HepG2 (cell line): ENCODE results near the gene ZNF446. TPM values are rescaled to one million over a fixed set of nuclear protein-coding genes. Genes with fewer than 3 reads are reported as not detected.

Experiments
- ARHGAP35 ChIP-seq: sonication (generic); formaldehyde crosslinking; IDR thresholded peaks from 2 replicates; pipeline ENCODE4 v1.9.0; 2022; ENCODE audit warnings: mild to moderate bottlenecking, inconsistent platforms, moderate library complexity, missing genetic modification reagents, borderline replicate concordance
- CEBPB ChIP-seq: IDR thresholded peaks from 2 replicates; pipeline ENCODE4 v1.6.1; 2011; ENCODE audit warnings: low read depth, low read length, improper control_type of control experiment, borderline replicate concordance
- CREB3 ChIP-seq: sonication (generic); formaldehyde crosslinking; IDR thresholded peaks from 2 replicates; pipeline ENCODE4 v1.5.0; 2020; ENCODE audit warnings: missing genetic modification reagents
- NR3C1 ChIP-seq: sonication (generic); formaldehyde crosslinking; IDR thresholded peaks from 2 replicates; pipeline ENCODE4 v1.4.0; 2020; ENCODE audit warnings: missing genetic modification reagents
- PBX3 ChIP-seq: sonication (generic); formaldehyde crosslinking; IDR thresholded peaks from 2 replicates; pipeline ENCODE4 v1.8.1; 2023; ENCODE audit warnings: missing genetic modification reagents, inconsistent platforms, borderline replicate concordance
- RBFOX2 ChIP-seq: fragments of 200-400 bp; formaldehyde crosslinking; IDR thresholded peaks from 2 replicates; pipeline ENCODE4 v1.6.1; 2017; ENCODE audit warnings: low read depth, mild to moderate bottlenecking, low read length
- REL ChIP-seq: sonication (generic); formaldehyde crosslinking; conservative IDR thresholded peaks from 2 replicates; pipeline ENCODE4 v1.8.0; 2022; ENCODE audit warnings: mild to moderate bottlenecking, missing genetic modification reagents, moderate library complexity
- TAF1 ChIP-seq: sonication (generic); formaldehyde crosslinking; IDR thresholded peaks from 2 replicates; pipeline ENCODE4 v1.4.0; 2020; ENCODE audit warnings: missing genetic modification reagents
- THAP9 ChIP-seq: sonication (generic); formaldehyde crosslinking; IDR thresholded peaks from 2 replicates; pipeline ENCODE4; 2020; ENCODE audit warnings: missing genetic modification reagents, mild to moderate bottlenecking, borderline replicate concordance
- YY1 ChIP-seq: IDR thresholded peaks from 2 replicates; pipeline ENCODE4 v1.6.1; 2011; ENCODE audit warnings: low read length, low read depth, moderate library complexity, mild to moderate bottlenecking; ENCODE audit not compliant: insufficient read depth, insufficient replicate concordance
- ZBTB10 ChIP-seq: sonication (generic); formaldehyde crosslinking; IDR thresholded peaks from 2 replicates; pipeline ENCODE4 v1.4.0; 2020; ENCODE audit warnings: missing genetic modification reagents, borderline replicate concordance
- ZNF121 ChIP-seq: sonication (generic); formaldehyde crosslinking; IDR thresholded peaks from 2 replicates; pipeline ENCODE4 v1.5.0; 2020; ENCODE audit warnings: mild to moderate bottlenecking, missing genetic modification reagents
- ZNF326 ChIP-seq: sonication (generic); formaldehyde crosslinking; IDR thresholded peaks from 2 replicates; pipeline ENCODE4 v1.4.0; 2020; ENCODE audit warnings: missing genetic modification reagents, borderline replicate concordance
- ZNF564 ChIP-seq: sonication (generic); formaldehyde crosslinking; IDR thresholded peaks from 2 replicates; pipeline ENCODE4 v1.8.1; 2023; ENCODE audit warnings: mild to moderate bottlenecking, missing genetic modification reagents
- polyA plus RNA-seq, 8 experiments: library from polyadenylated mRNA; depleted of rRNA in 3 of 8; stranded (reverse) in 7 of 8; unstranded in 1 of 8; fragments of >200 nt; fragmentation: Illumina TruSeq in 4 of 8; extraction: Trizol in 4 of 8; gene quantifications; 2 replicates each; pipeline versions ENCODE4 v1.2.1 to v1.2.3, GENCODE V29; 2011 to 2016; ENCODE audit warnings: low read depth in 4 of 8, missing spikeins in 1 of 8, mixed read lengths in 1 of 8; ENCODE audit not compliant: insufficient read depth in 1 of 8
- total RNA-seq, 5 experiments: library from RNA; depleted of rRNA; stranded (reverse); fragments of >200 nt; fragmentation: Illumina TruSeq; extraction: Trizol; gene quantifications; 2 replicates each; pipeline ENCODE4 v1.2.3, GENCODE V29; 2016; ENCODE audit warnings: low read depth in 1 of 5
- TF ChIP-seq, protein P1 (sequence below): IDR thresholded peaks from 2 replicates; pipeline ENCODE4 v1.6.1; 2016; ENCODE audit warnings: low read depth
- TF ChIP-seq, protein P2 (sequence below): sonication (generic); formaldehyde crosslinking; IDR thresholded peaks from 2 replicates; pipeline ENCODE4 v1.5.1; 2020; ENCODE audit warnings: missing genetic modification reagents, mild to moderate bottlenecking, borderline replicate concordance

The ZNF446 gene
- total and polyA plus RNA-seq, 2 of the 13 experiments (the other 11 are each of a cell fraction or from before 2014, with no cell fraction given): 3.0 to 3.6 TPM

- TF ChIP-seq ZBTB10: peak; percentile 41; the same call in 1 of the 2 replicates
- TF ChIP-seq, protein P1, sequence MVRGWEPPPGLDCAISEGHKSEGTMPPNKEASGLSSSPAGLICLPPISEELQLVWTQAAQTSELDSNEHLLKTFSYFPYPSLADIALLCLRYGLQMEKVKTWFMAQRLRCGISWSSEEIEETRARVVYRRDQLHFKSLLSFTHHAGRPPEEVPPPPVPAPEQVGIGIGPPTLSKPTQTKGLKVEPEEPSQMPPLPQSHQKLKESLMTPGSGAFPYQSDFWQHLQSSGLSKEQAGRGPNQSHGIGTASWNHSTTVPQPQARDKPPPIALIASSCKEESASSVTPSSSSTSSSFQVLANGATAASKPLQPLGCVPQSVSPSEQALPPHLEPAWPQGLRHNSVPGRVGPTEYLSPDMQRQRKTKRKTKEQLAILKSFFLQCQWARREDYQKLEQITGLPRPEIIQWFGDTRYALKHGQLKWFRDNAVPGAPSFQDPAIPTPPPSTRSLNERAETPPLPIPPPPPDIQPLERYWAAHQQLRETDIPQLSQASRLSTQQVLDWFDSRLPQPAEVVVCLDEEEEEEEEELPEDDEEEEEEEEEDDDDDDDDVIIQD: no peak
- TF ChIP-seq NR3C1: no peak
- peak; percentile 100 for TF ChIP-seq ZNF121 (CRISPR knock-in tag)
- TF ChIP-seq PBX3 (CRISPR knock-in tag): no peak
- no peak for TF ChIP-seq ARHGAP35 (CRISPR knock-in tag)
- TF ChIP-seq CEBPB: no peak
- TF ChIP-seq TAF1 (CRISPR knock-in tag): peak; percentile 70; the same call in 1 of the 2 replicates
- TF ChIP-seq YY1: no peak
- no peak for TF ChIP-seq CREB3
- no peak for TF ChIP-seq ZNF326 (CRISPR knock-in tag)
- peak; percentile 40; the same call in 1 of the 2 replicates for TF ChIP-seq THAP9
- TF ChIP-seq, protein P2, sequence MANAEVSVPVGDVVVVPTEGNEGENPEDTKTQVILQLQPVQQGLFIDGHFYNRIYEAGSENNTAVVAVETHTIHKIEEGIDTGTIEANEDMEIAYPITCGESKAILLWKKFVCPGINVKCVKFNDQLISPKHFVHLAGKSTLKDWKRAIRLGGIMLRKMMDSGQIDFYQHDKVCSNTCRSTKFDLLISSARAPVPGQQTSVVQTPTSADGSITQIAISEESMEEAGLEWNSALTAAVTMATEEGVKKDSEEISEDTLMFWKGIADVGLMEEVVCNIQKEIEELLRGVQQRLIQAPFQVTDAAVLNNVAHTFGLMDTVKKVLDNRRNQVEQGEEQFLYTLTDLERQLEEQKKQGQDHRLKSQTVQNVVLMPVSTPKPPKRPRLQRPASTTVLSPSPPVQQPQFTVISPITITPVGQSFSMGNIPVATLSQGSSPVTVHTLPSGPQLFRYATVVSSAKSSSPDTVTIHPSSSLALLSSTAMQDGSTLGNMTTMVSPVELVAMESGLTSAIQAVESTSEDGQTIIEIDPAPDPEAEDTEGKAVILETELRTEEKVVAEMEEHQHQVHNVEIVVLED (CRISPR knock-in tag): peak; percentile 47; the same call in 1 of the 2 replicates
- peak; percentile 84 for TF ChIP-seq RBFOX2
- no peak for TF ChIP-seq REL
- TF ChIP-seq ZNF564: no peak
Measured at GRCh38 chr19:58511353-58512208, 35.4 kb downstream of the ZNF446 start, which contains the start of gene SLC27A5 (continued).
